Airway epithelial cell (primary cell): ENCODE results near the gene GPR82. TPM values are rescaled to one million over a fixed set of nuclear protein-coding genes. Genes with fewer than 3 reads are reported as not detected.

Experiments
- total RNA-seq: library from RNA; depleted of rRNA; stranded (reverse); fragments of >200 nt; gene quantifications from 2 replicates; pipeline ENCODE4 v1.2.3, GENCODE V29; 2015

GPR82 gene, protein sequence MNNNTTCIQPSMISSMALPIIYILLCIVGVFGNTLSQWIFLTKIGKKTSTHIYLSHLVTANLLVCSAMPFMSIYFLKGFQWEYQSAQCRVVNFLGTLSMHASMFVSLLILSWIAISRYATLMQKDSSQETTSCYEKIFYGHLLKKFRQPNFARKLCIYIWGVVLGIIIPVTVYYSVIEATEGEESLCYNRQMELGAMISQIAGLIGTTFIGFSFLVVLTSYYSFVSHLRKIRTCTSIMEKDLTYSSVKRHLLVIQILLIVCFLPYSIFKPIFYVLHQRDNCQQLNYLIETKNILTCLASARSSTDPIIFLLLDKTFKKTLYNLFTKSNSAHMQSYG
- not detected in 2 replicates for total RNA-seq

DNA sequence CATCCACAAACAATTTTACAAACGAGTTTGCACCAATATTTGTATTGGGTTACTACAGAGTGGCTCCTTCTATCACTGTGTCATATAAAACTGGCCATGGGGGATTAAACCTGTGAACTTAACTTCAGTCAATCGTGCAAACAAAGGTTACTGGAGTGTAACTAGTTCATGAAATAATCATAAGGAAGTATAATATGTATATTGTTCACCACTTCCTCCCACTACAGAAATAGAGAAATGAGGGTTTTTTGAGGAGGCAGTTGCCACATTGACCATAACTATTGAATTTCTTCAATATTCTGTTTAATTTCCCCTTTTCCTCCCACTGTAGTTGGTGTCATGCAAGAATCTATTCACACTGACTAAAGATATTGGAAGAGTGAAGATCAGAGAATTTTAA, at the start of gene GPR82:
TSS of gene GPR82 (plus strand) at position 356 of the 400 bp plus-strand sequence. CDS start 2,846 bp downstream, outside the sequence.

DNA sequence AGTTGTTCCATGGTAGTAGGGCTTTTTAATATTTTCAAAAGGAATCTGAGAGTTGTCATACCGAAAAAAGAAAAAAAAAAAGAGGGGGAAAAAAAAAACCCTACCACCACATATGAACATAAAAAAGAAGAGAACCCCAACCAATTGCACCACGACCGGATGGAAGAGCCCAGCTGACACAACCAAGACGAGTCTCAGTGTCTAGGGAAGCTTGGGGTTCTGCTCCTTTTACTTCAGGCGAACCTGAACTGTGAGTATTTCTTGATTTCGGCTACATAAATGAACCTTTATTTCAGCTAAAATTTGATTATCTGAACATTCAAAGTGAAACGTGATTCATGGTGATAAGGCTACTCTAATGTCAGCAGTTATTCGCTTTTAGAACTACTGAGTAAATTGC, 35.1 kb upstream of the GPR82 start, which contains the start of gene GPR34:
TSS of gene GPR34 (plus strand) at position 139 of the 400 bp plus-strand sequence. CDS start 6,661 bp downstream, outside the sequence.

Other genes starting within 250 kb of the GPR82 start
- gene GPR34, start 35.2 kb upstream of the GPR82 start, total RNA-seq = not detected in 2 replicates
- 15.0 and 20.5 TPM in 2 replicates for gene CASK, start 199.4 kb downstream of the GPR82 start, total RNA-seq